Measurements from ENCODE around the gene PTPN9.

Gene PTPN9

GRCh38 chr15:75422554-75422953 lies 156.6 kb downstream of the PTPN9 start:
- TF ChIP-seq, protein P1, sequence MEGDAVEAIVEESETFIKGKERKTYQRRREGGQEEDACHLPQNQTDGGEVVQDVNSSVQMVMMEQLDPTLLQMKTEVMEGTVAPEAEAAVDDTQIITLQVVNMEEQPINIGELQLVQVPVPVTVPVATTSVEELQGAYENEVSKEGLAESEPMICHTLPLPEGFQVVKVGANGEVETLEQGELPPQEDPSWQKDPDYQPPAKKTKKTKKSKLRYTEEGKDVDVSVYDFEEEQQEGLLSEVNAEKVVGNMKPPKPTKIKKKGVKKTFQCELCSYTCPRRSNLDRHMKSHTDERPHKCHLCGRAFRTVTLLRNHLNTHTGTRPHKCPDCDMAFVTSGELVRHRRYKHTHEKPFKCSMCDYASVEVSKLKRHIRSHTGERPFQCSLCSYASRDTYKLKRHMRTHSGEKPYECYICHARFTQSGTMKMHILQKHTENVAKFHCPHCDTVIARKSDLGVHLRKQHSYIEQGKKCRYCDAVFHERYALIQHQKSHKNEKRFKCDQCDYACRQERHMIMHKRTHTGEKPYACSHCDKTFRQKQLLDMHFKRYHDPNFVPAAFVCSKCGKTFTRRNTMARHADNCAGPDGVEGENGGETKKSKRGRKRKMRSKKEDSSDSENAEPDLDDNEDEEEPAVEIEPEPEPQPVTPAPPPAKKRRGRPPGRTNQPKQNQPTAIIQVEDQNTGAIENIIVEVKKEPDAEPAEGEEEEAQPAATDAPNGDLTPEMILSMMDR (IDR thresholded peaks at IDR 0.05) = no peak
- Histone ChIP-seq H3K9me3 (no peaks in the 10 kb centered on the region), H3K27ac (no peak overlapping the region), H3K4me1 (ENCODE audit: control insufficient read depth in 1 of 2, insufficient read depth in 1 of 2, low read depth in 1 of 2, low read length in 1 of 2) (no peaks in the 10 kb centered on the region), H3K36me3 (peaks cover 65% of the 10 kb centered on the region), H3K4me3 (ENCODE audit: low read depth in 1 of 2, low read length in 1 of 2) (no peak overlapping the region), H3K27me3 (no peaks in the 10 kb centered on the region)

- Histone ChIP-seq H3K4me3 (ENCODE audit: low read depth in 1 of 2, low read length in 1 of 2) (no peak overlapping the region), H3K27me3 (no peaks in the 10 kb centered on the region), H3K27ac (no peak overlapping the region), H3K36me3 (peaks cover 47% of the 10 kb centered on the region), H3K9me3 (no peaks in the 10 kb centered on the region), H3K4me1 (ENCODE audit: control insufficient read depth in 1 of 2, insufficient read depth in 1 of 2, low read depth in 1 of 2, low read length in 1 of 2) (no peaks in the 10 kb centered on the region)
- TF ChIP-seq, protein P1 (IDR thresholded peaks at IDR 0.05) = no peak
Observed at GRCh38 chr15:75420698-75421097, 158.4 kb downstream of the PTPN9 start.

GRCh38 chr15:75416584-75416983 lies 162.5 kb downstream of the PTPN9 start:
- no peak overlapping the region for H3K4me3 ChIP-seq (ENCODE audit: low read depth in 1 of 2, low read length in 1 of 2)
- H3K36me3 ChIP-seq = peaks cover 47% of the 10 kb centered on the region
- no peak overlapping the region for H3K27ac ChIP-seq
- H3K4me1 ChIP-seq (ENCODE audit: control insufficient read depth in 1 of 2, insufficient read depth in 1 of 2, low read depth in 1 of 2, low read length in 1 of 2) = no peaks in the 10 kb centered on the region
- TF ChIP-seq, protein P1 (IDR thresholded peaks at IDR 0.05) = no peak
- no peaks in the 10 kb centered on the region for H3K9me3 ChIP-seq
- no peaks in the 10 kb centered on the region for H3K27me3 ChIP-seq
